ENCODE measurements around the gene PITRM1.
"Not testable (repeated sequence)": the region's sequence is repeated elsewhere in the genome, so short reads cannot be mapped to it uniquely, and the experiment has no call there.

GRCh38 chr10:3221601-3222000, 49.0 kb upstream of the PITRM1 start:
- TF ChIP-seq CTCF (IDR thresholded peaks at IDR 0.05; ENCODE audit: insufficient read depth, low read length, poor library complexity, severe bottlenecking); EZH2phosphoT487 (conservative IDR thresholded peaks at IDR 0.05; ENCODE audit: low read length): not testable (repeated sequence)

Data from SU-DHL-6 (cell line).